HepG2 (cell line): ENCODE results near the gene CDK2AP2. TPM values are rescaled to one million over a fixed set of nuclear protein-coding genes. Genes with fewer than 3 reads are reported as not detected.

Experiments used
- CBX1 ChIP-seq: IDR thresholded peaks from one replicate; pipeline ENCODE4 v1.6.1; 2016; ENCODE audit warnings: antibody characterized with exemption, low read depth
- CCDC6 ChIP-seq: sonication (generic); formaldehyde crosslinking; IDR thresholded peaks from 2 replicates; pipeline ENCODE4 v1.8.1; 2022; ENCODE audit warnings: mild to moderate bottlenecking, missing genetic modification reagents, moderate library complexity
- ELF1 ChIP-seq: sonication (generic); formaldehyde crosslinking; IDR thresholded peaks from 2 replicates; pipeline ENCODE4 v1.4.0; 2020; ENCODE audit warnings: missing genetic modification reagents
- KIAA2018 ChIP-seq: sonication (generic); formaldehyde crosslinking; IDR thresholded peaks from 2 replicates; pipeline ENCODE4 v1.5.0; 2020; ENCODE audit warnings: mild to moderate bottlenecking, missing genetic modification reagents, borderline replicate concordance
- PHF8 ChIP-seq: sonication (generic); formaldehyde crosslinking; IDR thresholded peaks from 2 replicates; pipeline ENCODE4 v1.5.0; 2020; ENCODE audit warnings: missing genetic modification reagents
- SP5 ChIP-seq: IDR thresholded peaks from 2 replicates; pipeline ENCODE4 v1.6.1; 2016; ENCODE audit warnings: low read depth, borderline replicate concordance
- THAP11 ChIP-seq: IDR thresholded peaks from 2 replicates; pipeline ENCODE4 v1.6.1; 2016; ENCODE audit warnings: missing biosample characterization, missing genetic modification reagents
- ZNF121 ChIP-seq: sonication (generic); formaldehyde crosslinking; IDR thresholded peaks from 2 replicates; pipeline ENCODE4 v1.5.0; 2020; ENCODE audit warnings: mild to moderate bottlenecking, missing genetic modification reagents
- ZNF841 ChIP-seq: sonication (generic); formaldehyde crosslinking; IDR thresholded peaks from 2 replicates; pipeline ENCODE4 v1.8.1; 2023; ENCODE audit warnings: missing genetic modification reagents, borderline replicate concordance
- polyA plus RNA-seq, 8 experiments: library from polyadenylated mRNA; depleted of rRNA in 3 of 8; stranded (reverse) in 7 of 8; unstranded in 1 of 8; fragments of >200 nt; fragmentation: Illumina TruSeq in 4 of 8; extraction: Trizol in 4 of 8; gene quantifications; 2 replicates each; pipeline versions ENCODE4 v1.2.1 to v1.2.3, GENCODE V29; 2011 to 2016; ENCODE audit warnings: low read depth in 4 of 8, missing spikeins in 1 of 8, mixed read lengths in 1 of 8; ENCODE audit not compliant: insufficient read depth in 1 of 8
- total RNA-seq, 5 experiments: library from RNA; depleted of rRNA; stranded (reverse); fragments of >200 nt; fragmentation: Illumina TruSeq; extraction: Trizol; gene quantifications; 2 replicates each; pipeline ENCODE4 v1.2.3, GENCODE V29; 2016; ENCODE audit warnings: low read depth in 1 of 5
- TF ChIP-seq, protein P1 (sequence below): sonication (generic); formaldehyde crosslinking; IDR thresholded peaks from 2 replicates; pipeline ENCODE4 v1.4.0; 2020; ENCODE audit warnings: mild to moderate bottlenecking, missing genetic modification reagents

The CDK2AP2 gene
- total and polyA plus RNA-seq, 2 of the 13 experiments (the other 11 are each of a cell fraction or from before 2014, with no cell fraction given) = 15.0 to 23.2 TPM

- TF ChIP-seq, protein P1, sequence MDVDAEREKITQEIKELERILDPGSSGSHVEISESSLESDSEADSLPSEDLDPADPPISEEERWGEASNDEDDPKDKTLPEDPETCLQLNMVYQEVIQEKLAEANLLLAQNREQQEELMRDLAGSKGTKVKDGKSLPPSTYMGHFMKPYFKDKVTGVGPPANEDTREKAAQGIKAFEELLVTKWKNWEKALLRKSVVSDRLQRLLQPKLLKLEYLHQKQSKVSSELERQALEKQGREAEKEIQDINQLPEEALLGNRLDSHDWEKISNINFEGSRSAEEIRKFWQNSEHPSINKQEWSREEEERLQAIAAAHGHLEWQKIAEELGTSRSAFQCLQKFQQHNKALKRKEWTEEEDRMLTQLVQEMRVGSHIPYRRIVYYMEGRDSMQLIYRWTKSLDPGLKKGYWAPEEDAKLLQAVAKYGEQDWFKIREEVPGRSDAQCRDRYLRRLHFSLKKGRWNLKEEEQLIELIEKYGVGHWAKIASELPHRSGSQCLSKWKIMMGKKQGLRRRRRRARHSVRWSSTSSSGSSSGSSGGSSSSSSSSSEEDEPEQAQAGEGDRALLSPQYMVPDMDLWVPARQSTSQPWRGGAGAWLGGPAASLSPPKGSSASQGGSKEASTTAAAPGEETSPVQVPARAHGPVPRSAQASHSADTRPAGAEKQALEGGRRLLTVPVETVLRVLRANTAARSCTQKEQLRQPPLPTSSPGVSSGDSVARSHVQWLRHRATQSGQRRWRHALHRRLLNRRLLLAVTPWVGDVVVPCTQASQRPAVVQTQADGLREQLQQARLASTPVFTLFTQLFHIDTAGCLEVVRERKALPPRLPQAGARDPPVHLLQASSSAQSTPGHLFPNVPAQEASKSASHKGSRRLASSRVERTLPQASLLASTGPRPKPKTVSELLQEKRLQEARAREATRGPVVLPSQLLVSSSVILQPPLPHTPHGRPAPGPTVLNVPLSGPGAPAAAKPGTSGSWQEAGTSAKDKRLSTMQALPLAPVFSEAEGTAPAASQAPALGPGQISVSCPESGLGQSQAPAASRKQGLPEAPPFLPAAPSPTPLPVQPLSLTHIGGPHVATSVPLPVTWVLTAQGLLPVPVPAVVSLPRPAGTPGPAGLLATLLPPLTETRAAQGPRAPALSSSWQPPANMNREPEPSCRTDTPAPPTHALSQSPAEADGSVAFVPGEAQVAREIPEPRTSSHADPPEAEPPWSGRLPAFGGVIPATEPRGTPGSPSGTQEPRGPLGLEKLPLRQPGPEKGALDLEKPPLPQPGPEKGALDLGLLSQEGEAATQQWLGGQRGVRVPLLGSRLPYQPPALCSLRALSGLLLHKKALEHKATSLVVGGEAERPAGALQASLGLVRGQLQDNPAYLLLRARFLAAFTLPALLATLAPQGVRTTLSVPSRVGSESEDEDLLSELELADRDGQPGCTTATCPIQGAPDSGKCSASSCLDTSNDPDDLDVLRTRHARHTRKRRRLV (CRISPR knock-in tag) = 0 out of 2 replicates have a peak, but pooled peaks have one; percentile 50
- TF ChIP-seq PHF8 (peak; percentile 68), ELF1 (peak; percentile 78), ZNF841 (CRISPR knock-in tag) (no peak), KIAA2018 (CRISPR knock-in tag) (no peak), CCDC6 (CRISPR knock-in tag) (0 out of 2 replicates have a peak, but pooled peaks have one; percentile 21), ZNF121 (CRISPR knock-in tag) (no peak), SP5 (CRISPR knock-in tag) (peak; percentile 42; the same call in 1 of the 2 replicates), THAP11 (CRISPR knock-in tag) (peak; percentile 55; the same call in 1 of the 2 replicates), CBX1 (no peak)
These were observed 43.4 kb downstream of the CDK2AP2 start (continued) for GRCh38 chr11:67464411-67465188.
